Cardiac muscle cell (in vitro differentiated cells and primary cell): ENCODE data around the gene MTARC1. TPM values are rescaled to one million over a fixed set of nuclear protein-coding genes. Genes with fewer than 3 reads are reported as not detected.

Source experiments
- DNase-seq, 2 donors: peaks; one replicate each; pipeline versions ENCODE4 v3.0.0 to v3.0.0-alpha.2; 2010 to 2017; ENCODE audit warnings: low read depth in 1 of 2, low spot score in 1 of 2
- H3K27ac ChIP-seq: fragments of 200-600 bp; sonication (generic); 2 replicates; pipeline ENCODE4 v1.5.1; 2016
- H3K27me3 ChIP-seq: fragments of 200-600 bp; sonication (generic); 2 replicates; pipeline ENCODE4 v1.6.0; 2016; ENCODE audit warnings: control low read depth
- H3K36me3 ChIP-seq: fragments of 200-600 bp; sonication (generic); 2 replicates; pipeline ENCODE4 v1.5.1; 2016; ENCODE audit warnings: control low read depth
- H3K4me1 ChIP-seq: fragments of 200-600 bp; sonication (generic); 2 replicates; pipeline ENCODE4 v1.8.1; 2017; ENCODE audit warnings: low read depth, mild to moderate bottlenecking, mixed run types
- H3K4me3 ChIP-seq: fragments of 200-600 bp; sonication (generic); 2 replicates; pipeline ENCODE4 v1.5.1; 2016; ENCODE audit warnings: mild to moderate bottlenecking
- H3K9me3 ChIP-seq: fragments of 200-600 bp; sonication (generic); 2 replicates; pipeline ENCODE4 v1.5.1; 2017; ENCODE audit warnings: low read depth, mild to moderate bottlenecking, control low read depth
- polyA plus RNA-seq: library from polyadenylated mRNA; unstranded; fragments of >200 nt; fragmentation: Nextera tagmentation; extraction: Ambion mirVana; gene quantifications from 2 replicates; pipeline ENCODE4 v1.2.1, GENCODE V29; 2016
- total RNA-seq: library from RNA; depleted of rRNA; stranded (reverse); fragments of >200 nt; gene quantifications from 2 replicates; pipeline ENCODE4 v1.2.3, GENCODE V29; 2016
- TF ChIP-seq, protein P1 (sequence below): IDR thresholded peaks from 2 replicates; pipeline ENCODE4 v1.5.1; 2012; ENCODE audit warnings: low read depth, mild to moderate bottlenecking, low read length

The MTARC1 gene
- total and polyA plus RNA-seq, 2 experiments from 2014 or later = 5.5 to 16.3 TPM

DNA sequence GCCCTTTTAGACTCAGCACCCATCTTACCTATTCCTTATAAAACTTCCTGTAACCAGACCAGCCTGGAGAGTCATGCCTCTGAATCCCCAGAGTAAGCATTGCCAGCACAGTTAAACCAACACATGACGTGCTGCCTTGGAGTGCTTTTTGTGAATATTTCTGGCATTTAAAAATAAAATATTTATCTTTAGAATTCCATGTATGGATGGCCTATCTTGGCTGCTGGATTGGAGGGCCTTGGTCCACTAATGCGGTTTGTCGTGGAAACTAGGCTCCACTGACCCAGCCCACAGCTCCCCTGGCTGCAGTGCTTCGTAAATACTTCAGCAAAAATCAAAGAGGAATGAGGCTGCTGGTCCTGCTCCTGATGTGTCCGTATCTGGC, 17.5 kb downstream of the MTARC1 start:
- TF ChIP-seq, protein P1, sequence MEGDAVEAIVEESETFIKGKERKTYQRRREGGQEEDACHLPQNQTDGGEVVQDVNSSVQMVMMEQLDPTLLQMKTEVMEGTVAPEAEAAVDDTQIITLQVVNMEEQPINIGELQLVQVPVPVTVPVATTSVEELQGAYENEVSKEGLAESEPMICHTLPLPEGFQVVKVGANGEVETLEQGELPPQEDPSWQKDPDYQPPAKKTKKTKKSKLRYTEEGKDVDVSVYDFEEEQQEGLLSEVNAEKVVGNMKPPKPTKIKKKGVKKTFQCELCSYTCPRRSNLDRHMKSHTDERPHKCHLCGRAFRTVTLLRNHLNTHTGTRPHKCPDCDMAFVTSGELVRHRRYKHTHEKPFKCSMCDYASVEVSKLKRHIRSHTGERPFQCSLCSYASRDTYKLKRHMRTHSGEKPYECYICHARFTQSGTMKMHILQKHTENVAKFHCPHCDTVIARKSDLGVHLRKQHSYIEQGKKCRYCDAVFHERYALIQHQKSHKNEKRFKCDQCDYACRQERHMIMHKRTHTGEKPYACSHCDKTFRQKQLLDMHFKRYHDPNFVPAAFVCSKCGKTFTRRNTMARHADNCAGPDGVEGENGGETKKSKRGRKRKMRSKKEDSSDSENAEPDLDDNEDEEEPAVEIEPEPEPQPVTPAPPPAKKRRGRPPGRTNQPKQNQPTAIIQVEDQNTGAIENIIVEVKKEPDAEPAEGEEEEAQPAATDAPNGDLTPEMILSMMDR = no peak
- Histone ChIP-seq H3K4me3 (no peak overlapping the region), H3K9me3 (no peaks in the 10 kb centered on the region), H3K27me3 (no peaks in the 10 kb centered on the region), H3K36me3 (no peaks in the 10 kb centered on the region), H3K4me1 (peaks cover 3% of the 10 kb centered on the region), H3K27ac (no peak overlapping the region)
- DNase-seq = no peak

DNA sequence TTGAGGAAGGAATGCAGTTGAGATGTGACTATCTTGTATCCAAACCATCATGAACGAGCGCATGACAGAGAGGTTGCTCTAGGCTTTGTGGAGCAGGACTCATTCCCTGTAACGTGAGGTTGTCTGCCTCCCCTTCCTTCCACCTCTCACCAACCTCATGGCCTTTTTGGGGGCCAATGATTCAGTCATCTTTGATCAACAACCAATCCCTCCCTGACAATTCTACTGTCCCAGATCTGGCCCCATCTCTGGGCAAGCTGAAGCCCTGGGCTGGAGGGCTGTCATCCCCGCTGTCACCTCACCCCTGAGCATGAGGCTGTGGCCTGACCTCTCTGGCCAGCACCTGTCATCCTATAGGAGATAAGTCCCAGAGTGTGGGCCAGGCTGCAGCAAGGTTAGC, 19.7 kb downstream of the MTARC1 start:
- no peak for DNase-seq
- Histone ChIP-seq H3K4me1 (peaks cover 5% of the 10 kb centered on the region), H3K4me3 (no peak overlapping the region)

DNA sequence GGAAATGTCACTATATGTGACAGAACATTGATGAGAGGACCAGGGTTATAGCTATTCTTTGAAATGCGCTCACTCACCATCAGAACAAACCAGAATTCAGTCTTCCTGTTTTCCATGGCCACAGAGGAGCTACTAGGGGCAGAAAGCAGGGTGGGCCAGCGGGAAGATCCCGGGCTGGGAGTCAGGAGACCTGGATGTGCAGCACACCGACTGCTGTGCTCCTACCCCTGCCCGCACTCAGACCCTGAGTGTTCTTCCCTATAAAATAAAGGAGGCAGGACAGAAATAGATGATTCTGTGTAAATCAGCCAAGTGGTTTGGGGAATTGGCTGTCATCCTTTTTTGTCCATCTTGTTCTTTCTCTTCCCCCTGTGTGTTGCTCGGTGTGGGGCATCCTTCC, 21.0 kb downstream of the MTARC1 start:
- no peaks in the 10 kb centered on the region for H3K9me3 ChIP-seq
- H3K27me3 ChIP-seq = no peaks in the 10 kb centered on the region
- no peak overlapping the region for H3K4me3 ChIP-seq
- H3K36me3 ChIP-seq = no peaks in the 10 kb centered on the region
- no peak for DNase-seq
- H3K27ac ChIP-seq = no peak overlapping the region
- H3K4me1 ChIP-seq = peaks cover 5% of the 10 kb centered on the region
- TF ChIP-seq, protein P1 = no peak

More for the DNA sequence above, 19.7 kb downstream of the MTARC1 start:
- Histone ChIP-seq H3K27me3 (no peaks in the 10 kb centered on the region), H3K27ac (no peak overlapping the region), H3K36me3 (no peaks in the 10 kb centered on the region), H3K9me3 (no peaks in the 10 kb centered on the region)
- TF ChIP-seq, protein P1 = no peak

DNA sequence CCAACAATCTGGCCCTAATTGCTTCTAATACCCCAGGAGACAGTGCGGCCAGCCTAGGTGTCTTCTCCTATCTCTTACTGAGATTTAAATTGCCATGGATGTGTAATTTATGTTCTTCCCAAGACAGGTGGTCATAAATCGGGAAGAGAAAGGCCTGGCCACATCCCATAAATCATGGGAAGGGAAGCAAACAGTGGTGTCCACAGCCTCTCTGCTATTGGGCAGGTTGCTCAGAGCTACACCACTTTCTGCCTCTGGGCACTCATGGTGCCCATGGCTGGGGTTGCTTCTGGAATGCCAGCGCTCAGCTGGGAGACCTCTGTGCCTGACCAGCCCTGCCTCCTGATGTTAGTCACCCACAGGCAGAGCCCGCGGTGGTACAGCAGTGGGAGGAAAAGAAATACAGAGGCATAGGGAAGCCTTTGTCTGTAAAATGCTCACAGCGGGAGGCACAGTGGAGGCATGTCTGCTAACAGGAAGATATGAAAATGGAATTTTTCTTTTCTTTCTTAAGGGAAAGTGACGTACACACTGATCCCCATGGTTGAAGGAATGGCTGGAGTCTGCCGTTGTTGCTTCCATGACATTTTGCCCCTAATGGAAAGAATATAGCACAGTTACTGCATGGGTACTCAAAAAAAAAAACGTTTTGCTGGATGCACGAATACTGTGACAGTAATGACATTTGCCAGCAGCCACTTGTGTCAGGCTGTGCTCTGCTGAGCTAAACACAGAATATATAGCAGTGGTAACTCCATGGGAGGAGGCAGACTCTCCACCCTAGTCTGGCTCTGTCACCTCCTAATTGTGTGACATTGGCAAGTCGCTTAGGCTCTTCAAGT, 21.9 kb downstream of the MTARC1 start:
- peak in 1 of 2 donors; percentile 63 for DNase-seq
- Histone ChIP-seq H3K4me1 (peaks cover 5% of the 10 kb centered on the region), H3K27me3 (no peaks in the 10 kb centered on the region), H3K27ac (peak overlapping the region; percentile 2), H3K9me3 (no peaks in the 10 kb centered on the region), H3K4me3 (no peak overlapping the region), H3K36me3 (no peaks in the 10 kb centered on the region)
- TF ChIP-seq, protein P1 = no peak

DNA sequence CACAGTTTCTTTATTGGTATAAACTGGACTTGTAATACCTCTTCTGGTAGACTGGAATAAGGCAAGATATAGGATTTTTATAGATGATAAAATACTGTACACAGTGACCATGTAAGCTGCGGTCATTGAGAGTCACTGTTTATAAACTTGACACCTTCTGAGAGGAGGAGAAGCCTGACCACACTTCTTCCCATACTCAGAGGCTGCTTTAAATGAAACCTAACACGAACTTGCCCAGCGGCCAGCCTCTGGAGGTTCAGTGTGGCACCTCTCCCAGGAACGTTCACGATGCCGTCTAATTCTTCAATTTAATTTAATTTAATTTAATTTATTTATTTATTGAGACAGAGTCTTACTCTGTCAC, 22.5 kb downstream of the MTARC1 start:
- H3K27me3 ChIP-seq = no peaks in the 10 kb centered on the region
- peak overlapping the region; percentile 2 for H3K27ac ChIP-seq
- DNase-seq = no peak
- TF ChIP-seq, protein P1 = no peak
- H3K4me1 ChIP-seq = peaks cover 5% of the 10 kb centered on the region
- H3K36me3 ChIP-seq = no peaks in the 10 kb centered on the region
- H3K9me3 ChIP-seq = no peaks in the 10 kb centered on the region
- H3K4me3 ChIP-seq = no peak overlapping the region
